Stimulated activated CD8-positive, alpha-beta memory T cell treated with anti-CD3 and anti-CD28 coated beads, Interleukin-2, amount 100 ng/mL, for 1 hour (primary cell): Measurements from ENCODE around the gene CABP2.
"Not testable (repeated sequence)": the region's sequence is repeated elsewhere in the genome, so short reads cannot be mapped to it uniquely, and the experiment has no call there.

ENCODE experiments used
- DNase-seq, 2 donors: peaks; one replicate each; pipeline ENCODE4 v3.0.0-alpha.2; 2020; ENCODE audit warnings: low read depth in 2 of 2

The CABP2 gene

GRCh38 chr11:67522844-67523555, at the start of gene CABP2:
CABP2 (minus strand) TSS chr11:67523446; CDS start chr11:67523326, 120 bp downstream.
- DNase-seq = no peak

GRCh38 chr11:67572747-67573419, 49.6 kb upstream of the CABP2 start:
- no peak for DNase-seq

GRCh38 chr11:67572305-67572704, 49.1 kb upstream of the CABP2 start:
- DNase-seq = no peak

GRCh38 chr11:67571443-67571842, 48.2 kb upstream of the CABP2 start:
- DNase-seq = no peak

- no peak for DNase-seq
These were observed 41.0 kb upstream of the CABP2 start for GRCh38 chr11:67564230-67564629.

GRCh38 chr11:67563705-67564114, 40.5 kb upstream of the CABP2 start:
- not testable (repeated sequence) for DNase-seq

- DNase-seq = no peak
These were observed 39.9 kb upstream of the CABP2 start for GRCh38 chr11:67562963-67563704.

- DNase-seq = no peak
These were observed 38.8 kb upstream of the CABP2 start for GRCh38 chr11:67561971-67562619.

GRCh38 chr11:67558084-67558772, 35.0 kb upstream of the CABP2 start:
- DNase-seq = no peak

- DNase-seq = no peak
These were observed 33.0 kb upstream of the CABP2 start for GRCh38 chr11:67556244-67556643.

- DNase-seq = not testable (repeated sequence)
These were observed 28.5 kb upstream of the CABP2 start for GRCh38 chr11:67551697-67552096.

- no peak for DNase-seq
These were observed 27.9 kb upstream of the CABP2 start for GRCh38 chr11:67551127-67551526.

GRCh38 chr11:67548555-67549110, 25.4 kb upstream of the CABP2 start:
- no peak for DNase-seq

GRCh38 chr11:67548112-67548511, 24.9 kb upstream of the CABP2 start:
- not testable (repeated sequence) for DNase-seq

GRCh38 chr11:67545280-67545679, 22.0 kb upstream of the CABP2 start:
- no peak for DNase-seq

GRCh38 chr11:67544616-67545242, 21.5 kb upstream of the CABP2 start:
- no peak for DNase-seq

- no peak for DNase-seq
These were observed 20.3 kb upstream of the CABP2 start for GRCh38 chr11:67543585-67543984.

- DNase-seq = no peak
These were observed 19.7 kb upstream of the CABP2 start for GRCh38 chr11:67542971-67543370.

GRCh38 chr11:67542169-67542568, 18.9 kb upstream of the CABP2 start:
- DNase-seq = no peak

- no peak for DNase-seq
These were observed 18.0 kb upstream of the CABP2 start for GRCh38 chr11:67541198-67541597.

- DNase-seq = no peak
These were observed 16.3 kb upstream of the CABP2 start for GRCh38 chr11:67539550-67539949.
